ENCODE measurements around the gene POP5.
"Not testable (repeated sequence)": the region's sequence is repeated elsewhere in the genome, so short reads cannot be mapped to it uniquely, and the experiment has no call there.

POP5 gene, protein sequence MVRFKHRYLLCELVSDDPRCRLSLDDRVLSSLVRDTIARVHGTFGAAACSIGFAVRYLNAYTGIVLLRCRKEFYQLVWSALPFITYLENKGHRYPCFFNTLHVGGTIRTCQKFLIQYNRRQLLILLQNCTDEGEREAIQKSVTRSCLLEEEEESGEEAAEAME

DNA sequence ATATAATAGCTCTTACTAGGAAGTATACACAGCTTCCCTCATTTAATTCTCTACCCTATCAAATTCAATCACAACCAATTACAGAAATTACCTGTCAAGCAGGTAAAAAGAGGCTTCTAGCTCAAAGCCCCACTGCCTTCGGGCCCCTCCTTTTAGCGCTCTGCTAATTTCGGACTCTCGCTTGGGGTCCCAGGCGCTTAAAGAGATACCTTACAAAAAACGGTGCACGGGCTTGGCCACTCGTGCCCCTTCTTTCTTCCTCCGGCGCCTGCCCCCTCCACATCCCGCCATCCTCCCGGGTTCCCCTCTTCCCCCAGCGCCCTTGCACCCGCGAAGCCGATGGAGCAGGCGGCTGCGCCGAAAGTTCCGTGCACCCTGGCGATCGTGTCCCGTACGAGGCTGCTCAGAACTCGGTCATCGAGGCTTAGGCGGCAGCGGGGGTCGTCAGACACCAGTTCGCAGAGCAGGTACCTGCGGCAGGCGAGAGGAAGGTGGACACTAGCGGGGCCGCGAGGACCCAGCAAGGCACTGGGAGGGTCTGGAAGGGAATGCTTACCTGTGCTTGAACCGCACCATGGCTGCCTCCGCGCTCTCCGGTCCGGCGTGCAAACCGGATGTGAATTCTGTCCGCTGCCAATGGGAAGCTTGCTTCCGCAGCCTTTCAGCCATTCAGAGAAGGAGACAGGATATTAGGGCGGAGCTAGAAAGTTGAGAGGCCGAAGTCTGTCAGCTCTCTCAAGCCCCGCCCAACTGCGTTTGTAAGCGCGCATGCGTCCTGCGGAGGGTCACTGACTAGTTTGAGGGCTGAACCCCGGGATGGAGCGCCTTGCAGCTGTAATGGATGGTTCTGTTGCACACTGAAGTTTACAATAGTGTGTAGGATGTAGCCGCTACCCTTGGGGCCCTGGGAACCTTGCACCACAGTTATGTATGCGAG, at the start of gene POP5:
Gene POP5 (minus strand): TSS at position 616 of the 937 bp plus-strand sequence. CDS start 40 bp downstream, at position 576.
- peak; percentile 93 to 94 for ATAC-seq

DNA sequence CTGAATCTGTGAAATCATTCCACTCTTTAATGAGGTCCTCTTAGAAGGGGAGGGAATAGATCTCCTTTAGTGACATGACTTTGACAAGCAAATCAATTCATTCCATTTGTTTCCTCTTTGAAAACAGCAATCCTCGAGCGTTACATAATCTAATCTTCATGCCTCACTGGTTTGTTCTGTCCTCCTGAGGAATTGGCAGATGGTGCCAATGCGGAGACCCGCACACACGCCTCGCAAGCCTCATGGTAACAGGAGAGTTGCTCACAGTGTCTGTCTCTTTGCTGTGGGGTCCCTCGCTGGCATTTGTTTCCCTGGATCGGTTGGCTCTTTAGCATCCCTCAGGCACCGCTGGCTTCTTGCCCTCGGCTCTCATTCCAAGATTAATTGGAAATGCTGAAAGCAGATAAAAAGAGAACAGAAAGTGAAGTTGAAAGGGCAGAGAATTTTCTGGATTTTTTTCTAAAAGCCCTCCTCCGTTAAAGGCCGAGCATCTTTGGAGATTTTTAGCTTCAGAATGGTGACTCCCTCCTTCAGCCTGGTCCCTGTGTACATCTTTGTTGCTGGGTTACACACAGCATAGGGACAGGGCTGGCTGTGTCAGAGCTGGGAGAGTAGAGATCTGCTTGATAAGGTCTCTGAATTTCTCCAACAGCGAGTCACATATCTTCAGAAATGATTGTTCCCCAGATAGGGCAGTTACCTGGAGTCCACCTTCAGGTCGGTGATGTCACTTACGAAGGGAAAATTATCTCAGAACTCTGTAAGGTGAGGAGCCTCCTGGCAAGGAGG, 49.1 kb upstream of the POP5 start:
- ATAC-seq: no peak

DNA sequence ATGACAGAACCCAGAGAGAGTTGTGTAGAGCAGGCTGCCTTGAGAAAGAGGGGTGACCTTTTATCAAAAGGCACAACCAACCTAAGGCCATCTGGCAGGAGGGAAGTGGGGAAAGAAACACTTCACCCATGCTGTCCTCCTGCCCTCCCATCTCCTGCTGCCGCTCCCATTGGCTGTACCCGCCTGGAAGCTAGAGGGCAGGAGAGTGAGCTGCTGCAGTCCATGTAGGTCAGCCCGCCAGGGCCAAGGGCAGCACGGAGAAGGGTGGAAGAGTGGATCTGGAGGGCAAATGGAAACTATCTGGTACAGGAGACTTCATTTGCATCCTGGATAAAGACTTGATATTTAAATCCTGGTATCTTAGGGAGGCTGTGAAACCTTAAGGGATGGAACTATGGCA, 47.7 kb upstream of the POP5 start:
- ATAC-seq: no peak

DNA sequence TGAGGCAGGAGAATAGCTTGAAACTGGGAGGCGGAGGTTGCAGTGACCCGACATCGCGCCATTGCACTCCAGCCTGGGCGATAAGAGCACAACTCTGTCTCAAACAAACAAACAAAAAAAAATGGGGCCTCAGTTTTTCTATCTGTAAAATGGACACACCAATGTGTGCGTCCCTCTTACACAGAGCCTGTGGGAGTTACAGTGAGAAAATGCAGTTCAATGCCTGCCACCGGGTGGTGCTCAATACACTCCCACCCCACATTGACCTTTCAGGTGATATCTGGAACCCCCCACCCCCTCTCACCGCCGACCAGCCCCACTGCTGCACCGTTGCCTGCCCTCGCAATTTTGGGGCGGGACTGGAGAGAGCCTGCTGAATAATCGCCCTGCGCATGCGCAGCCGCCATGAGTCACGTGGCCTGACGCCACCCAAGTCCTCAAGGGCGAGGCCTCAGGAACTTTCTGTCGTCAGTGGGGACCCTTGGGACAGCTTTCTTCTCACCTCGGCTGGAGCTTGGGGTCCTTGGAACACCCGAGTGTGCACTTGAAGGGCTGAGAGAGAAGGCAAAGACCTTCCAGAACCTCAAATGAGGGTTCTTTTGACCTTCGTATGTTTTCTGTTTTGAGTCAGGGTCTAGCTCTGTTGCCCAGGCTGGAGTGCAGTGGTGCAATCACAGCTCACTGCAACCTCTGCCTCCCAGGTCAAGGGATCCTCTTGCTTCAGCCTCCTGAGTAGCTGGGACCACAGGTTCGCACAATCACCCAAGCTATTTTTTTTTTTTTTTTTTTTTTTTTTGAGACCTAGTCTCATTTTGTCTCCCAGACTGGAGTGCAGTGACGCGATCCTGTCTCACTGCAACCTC, 44.6 kb upstream of the POP5 start:
- no peak for ATAC-seq

DNA sequence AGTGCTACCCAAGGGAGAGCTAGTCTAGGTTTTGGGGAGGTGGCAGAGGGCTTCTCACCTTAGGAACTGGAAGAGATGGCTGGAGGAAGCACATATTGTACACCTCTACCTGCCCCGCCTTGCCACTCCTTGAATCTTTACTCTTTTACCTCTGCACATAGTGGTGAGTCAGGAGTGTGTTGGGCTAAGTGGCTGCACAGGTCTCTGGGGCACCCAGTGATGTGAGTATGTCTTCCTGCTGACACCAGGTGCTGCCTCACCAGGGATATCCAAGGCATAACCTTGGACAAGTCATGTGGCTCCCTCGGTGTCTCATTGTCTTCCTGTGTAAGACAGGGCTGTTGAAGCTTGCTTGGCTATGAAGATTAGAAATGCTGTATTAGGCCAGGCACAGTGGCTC, 39.4 kb upstream of the POP5 start:
- no peak for ATAC-seq

DNA sequence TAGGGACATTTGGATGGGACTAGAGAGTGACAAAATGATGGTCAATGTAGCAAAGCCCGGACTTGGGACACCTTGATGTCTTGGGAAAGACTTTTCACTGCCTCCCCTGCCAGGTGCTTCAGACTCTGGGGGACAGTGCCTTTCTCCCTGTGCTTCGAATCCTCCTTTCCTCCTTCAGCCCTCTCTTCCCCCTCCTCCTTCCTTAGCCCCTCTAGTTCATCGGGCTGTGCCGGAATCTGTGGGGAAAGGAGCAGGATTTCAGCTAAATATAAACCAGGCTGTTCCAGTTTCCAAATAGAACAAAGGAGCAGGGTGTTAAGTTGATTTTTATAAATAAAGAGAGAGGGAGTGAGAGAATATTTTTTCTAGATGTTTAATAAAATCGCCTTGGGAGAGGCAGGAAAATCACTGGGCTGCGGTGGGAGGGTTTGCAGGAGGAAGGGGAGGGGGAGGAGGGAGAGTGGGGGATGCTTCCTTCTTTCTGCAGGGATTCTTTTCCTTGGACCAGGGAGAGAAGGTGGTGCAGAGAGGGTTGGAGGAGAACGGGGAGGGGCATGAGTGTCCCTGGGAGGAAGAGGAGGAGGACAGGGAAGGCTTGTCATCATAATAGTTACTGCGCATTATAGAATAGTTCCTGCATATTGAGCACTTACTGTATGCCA, 37.9 kb upstream of the POP5 start:
- ATAC-seq: no peak

DNA sequence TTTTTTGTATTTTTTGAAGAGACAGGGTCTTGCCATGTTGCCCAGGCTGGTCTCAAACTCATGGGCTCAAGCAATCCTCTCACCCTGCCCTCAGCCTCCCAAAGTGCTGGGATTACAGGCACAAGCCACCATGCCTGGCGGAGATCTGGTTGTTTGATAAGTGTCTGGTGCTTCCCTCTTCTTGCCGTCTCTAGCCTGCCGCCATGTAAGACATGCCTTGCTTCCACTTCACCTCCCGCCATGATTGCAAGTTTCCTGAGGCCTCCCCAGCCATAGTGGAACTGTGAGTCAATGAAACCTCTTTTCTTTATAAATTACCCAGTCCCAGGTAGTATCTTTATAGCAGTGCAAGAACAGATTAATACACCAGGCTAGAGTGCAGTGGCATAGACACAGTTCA, 36.6 kb upstream of the POP5 start:
- ATAC-seq: not testable (repeated sequence)

DNA sequence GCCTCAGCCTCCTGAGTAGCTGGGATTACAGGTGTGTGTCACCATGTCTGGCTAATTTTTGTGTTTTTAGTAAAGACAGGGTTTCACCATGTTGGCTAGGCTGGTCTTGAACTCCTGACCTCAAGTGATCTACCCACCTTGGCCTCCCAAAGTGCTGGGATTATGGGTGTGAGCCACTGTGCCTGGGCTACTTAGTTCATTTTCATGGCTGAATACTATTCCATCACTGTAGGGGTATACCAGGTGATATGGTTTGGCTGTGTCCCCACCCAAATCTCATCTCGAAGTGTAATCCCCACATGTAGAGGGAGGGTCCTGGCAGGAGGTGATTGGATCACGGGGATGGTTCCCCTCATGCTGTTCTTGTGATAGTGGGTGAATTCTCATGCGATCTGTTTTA, 36.0 kb upstream of the POP5 start:
- ATAC-seq: not testable (repeated sequence)

DNA sequence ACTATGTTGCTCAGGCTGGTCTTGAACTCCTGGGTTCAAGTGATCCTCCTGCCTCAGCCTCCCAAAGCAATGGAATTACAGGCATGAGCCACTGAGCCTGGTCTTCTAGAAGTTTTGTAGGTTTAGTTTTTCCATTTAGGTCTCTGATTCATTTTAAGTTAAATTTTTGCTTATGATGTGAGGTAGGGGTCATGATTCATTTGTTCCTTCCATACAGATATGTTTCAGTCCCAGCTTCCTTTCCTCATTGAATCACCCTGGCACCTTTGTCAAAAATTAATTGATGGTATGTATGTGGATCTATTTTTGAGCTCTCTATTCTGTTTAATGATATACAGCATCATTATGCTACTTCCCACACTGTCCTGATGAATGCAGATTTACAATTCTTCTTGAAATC, 33.6 kb upstream of the POP5 start:
- peak; percentile 44 to 66 for ATAC-seq

DNA sequence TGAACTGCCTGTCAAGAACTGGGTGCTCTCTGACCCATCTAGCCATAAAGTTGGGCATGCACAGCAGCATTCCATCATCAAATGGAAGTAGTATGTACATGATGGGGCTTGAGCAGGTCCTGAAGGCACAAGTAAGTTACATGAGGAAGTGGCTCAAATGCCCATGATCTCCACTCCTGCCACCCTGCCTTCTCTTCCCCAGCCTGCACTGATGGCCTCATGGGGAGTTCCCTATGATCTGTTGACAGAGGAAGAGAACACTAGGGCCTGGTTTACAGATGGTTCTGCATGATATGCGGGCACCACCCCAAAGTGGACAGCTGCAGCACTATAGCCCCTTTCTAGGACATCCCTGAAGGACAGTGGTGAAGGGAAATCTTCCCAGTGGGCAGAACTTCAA, 30.3 kb upstream of the POP5 start:
- ATAC-seq: not testable (repeated sequence)

DNA sequence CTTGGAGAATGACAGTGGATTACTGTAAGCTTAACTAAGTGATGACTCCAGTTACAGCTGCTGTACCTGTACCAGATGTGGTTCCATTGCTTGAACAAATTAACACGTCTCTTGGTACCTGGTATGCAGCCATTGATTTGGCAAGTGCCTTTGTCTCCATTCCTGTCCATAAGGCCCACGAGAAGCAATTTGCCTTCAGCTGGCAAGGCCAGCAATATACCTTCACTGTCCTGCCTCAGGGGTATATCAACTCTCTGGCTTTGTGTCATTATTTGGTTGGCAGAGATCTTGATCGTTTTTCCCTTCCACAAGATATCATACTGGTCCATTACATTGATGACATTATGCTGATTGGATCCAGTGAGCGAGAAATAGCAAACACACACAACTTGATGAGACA, 29.4 kb upstream of the POP5 start:
- no peak for ATAC-seq

DNA sequence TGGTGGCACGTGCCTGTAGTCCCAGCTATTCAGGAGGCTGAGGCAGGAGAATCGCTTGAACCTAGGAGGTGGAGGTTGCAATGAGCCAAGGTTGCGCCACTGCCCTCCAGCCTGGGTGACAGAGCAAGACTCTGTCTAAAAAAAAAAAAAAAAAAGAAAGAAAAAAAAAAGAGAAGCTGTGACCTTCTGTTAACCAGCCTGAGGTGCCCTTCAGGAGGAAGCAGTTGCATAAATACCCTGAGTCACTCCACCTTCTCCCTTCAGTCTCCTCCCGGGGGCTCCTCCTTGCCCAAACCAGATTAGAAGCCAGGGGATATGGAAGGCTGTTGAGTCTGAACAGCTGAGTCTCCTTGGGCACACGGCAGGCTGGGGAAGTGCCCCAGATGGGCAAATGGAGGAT, 21.2 kb upstream of the POP5 start:
- ATAC-seq: not testable (repeated sequence)

DNA sequence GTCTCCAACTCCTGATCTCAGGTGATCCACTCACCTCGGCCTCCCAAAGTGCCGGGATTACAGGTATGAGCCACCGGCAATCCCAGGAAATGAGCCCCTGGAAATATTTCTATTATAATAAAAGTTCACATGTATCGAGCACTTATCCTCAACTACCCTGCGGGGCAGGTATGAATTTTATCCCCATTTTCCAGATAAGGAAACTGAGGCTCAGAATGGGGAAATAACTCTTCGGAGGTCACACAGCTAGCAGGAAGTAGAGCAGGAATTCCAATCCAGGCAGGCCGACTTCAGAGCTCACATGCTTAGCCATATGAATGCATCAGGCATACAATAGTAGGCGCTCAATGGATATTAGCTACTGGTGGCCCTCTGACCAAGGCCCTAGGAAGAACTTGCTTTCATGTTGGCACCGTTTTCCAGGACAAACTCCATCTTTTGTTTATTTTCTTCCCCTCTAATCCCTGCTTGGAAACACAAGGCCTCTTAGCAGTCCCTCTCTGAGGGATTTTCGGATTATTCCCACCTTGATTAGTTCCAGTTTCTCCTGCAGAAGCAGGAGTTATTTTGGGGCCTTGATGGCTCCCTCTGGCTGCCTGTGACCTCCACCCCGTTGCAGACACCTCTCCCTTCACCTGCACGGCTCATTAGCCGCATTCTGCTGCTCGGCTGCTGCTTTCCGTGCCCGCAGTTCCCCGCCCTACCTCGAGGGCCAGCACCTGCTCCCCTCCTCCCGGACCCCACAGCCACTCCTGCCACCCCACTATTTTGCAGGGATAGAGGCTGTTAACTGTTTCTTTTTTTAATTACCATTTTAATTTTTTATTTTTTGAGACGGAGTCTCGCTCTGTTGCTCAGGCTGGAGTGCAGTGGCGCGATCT, 18.7 kb upstream of the POP5 start:
- ATAC-seq: no peak

DNA sequence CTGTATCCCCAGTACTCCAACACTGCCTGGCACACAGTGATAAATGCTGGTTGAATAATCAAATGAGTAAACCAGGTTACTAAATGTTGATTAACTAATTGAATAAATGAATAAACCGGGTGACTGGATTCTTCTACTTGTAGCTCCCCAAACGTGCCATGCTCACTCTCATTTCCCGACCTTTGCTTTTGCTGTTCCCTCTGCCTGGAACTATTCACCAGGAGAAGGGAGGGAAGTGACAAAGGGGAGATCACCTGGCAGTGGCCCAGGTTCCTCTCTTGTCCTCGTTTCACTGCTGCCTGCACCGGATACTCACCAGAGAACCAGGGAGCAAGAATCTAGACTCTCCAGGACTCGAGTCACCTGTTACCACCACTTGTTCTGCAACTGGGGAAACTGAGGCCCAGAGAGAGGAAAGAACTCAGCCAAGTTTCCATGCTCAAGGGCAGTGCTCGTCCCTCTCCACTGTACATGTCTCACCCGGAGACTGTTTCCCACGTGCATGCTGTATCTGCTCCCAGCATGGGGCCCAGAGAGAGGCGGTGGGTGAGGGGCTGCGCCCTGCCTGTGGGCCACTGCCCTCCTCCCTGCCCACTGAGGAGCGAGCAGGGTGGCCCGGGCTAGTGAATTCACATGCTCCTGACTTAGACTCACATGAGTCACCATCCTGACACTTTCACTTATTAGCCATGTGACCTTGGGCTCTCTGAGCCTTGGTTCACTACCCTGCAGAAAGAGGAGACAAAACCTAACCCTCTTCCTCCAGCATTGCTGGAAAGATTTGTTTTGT, 17.7 kb upstream of the POP5 start:
- ATAC-seq: no peak

DNA sequence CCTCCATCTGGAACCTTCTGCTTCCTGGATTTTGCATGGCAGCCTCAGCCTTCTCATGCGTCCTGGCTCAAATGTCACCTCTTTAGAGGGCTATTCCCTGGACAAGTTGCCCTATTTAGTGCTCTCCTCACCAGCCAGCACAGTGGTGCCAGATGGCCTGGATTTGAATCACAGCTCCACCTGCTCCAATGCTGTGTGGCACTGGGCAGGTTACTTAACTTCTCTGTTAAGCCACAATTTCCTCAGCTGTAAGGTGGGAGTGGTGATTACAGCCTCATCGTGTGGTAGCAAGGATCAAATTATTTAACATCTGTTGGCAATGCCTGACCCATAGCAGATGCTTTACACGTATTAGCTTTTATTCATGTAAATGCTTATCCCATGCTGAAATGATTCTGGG, 16.7 kb upstream of the POP5 start:
- no peak for ATAC-seq

DNA sequence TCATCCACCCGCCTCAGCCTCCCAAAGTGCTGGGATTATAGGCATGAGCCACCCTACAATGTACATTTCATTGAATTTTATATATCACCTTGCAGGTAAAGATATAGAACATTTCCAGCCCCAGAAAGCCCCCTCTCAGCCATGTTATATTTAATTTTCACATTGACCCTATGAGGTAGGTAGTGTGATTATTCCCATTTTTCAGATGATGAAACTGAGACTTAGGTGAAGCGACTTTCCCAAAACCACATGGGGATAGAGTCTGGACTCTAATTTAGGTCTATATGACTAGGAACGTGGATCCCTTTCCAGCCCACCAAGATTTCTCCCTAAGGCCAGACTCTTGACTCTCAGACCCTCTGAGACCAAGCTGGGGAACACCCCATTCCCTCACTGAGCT, 15.7 kb upstream of the POP5 start:
- no peak for ATAC-seq

DNA sequence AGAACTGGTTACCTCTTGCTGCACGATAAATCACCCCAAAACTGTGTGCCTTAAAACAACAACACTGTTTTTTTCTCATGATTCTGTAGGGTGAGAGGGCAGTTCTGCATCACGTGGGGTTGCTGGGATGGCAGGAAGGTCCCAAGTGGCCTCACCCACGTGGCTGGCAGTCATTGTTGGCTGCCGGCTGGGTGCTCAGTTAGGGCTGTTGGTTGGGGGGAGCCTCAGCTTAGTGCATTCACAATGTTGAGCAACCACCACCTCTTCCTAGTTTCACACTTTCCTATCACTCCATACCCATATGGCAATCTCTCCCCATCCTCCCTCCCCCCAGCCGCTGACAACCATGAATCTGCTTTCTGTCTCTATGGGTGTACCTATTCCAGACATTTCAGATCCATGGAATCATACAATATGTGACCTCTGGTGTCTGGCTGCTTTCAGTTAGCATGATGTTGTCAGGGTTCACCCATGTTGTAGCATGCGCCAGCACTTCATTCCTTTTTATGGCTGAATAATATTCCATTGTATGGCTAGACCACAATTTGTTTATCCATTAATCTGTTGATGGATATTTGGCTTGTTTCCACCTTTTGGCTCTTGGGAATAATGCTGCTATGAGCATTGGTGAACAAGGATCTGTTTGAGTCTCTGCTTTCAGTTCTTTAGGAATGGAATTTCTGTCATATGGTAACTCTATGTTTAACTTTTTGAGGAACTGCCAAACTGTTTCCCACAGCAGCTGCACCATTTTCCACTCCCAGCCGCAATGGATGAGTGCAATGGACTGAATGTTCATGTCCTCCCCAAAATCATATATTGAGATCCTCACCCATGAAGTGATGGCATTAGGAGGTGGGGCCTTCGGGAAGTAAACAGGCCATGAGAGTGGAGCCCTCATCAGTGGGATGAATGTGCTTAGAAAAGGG, 11.2 kb upstream of the POP5 start:
- no peak for ATAC-seq

DNA sequence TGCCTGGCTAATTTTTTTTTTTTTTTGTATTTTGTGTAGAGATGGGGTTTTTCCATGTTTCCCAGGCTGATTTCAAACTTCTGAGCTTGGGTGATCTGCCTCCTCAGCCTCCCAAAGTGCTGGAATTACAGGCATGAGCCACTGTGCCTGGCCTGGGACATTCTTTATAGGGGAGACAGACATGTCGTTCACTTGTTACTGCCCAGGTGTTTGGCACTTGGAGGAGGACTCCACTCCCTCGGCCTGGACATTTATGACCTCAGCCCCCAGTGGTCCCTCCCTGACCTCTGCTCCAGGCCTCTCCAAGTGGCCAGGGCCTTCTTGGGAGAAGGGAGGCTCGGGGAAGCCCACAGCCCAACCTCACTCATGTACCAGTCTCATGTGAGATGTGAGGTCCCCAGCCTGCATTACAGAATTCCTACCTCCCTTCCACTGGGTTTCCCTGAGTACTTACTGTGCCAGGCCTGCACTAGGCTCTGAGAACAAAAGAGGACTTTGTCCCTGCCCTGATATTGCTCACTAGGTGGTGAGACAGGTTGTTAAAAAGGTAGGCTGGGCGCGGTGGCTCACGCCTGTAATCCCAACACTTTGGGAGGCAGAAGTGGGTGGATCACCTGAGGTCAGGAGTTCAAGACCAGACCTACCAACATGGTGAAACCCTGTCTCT, 9.7 kb upstream of the POP5 start:
- no peak for ATAC-seq
